GM12891 (cell line): Measurements from ENCODE around the gene CRMP1.

ENCODE experiments used
- DNase-seq: peaks from one replicate; pipeline ENCODE4 v3.0.0; 2011; ENCODE audit warnings: low spot score; ENCODE audit not compliant: insufficient read length
- FAIRE-seq: peaks from 2 replicates; lab custom pipeline; 2011; peaks lifted over from hg19 to GRCh38; lab: Jason Lieb, UNC
- PAX5 ChIP-seq: IDR thresholded peaks from 2 replicates; pipeline ENCODE4 v1.6.1; 2011; ENCODE audit warnings: low read length, moderate library complexity, mild to moderate bottlenecking; ENCODE audit not compliant: insufficient read depth, severe bottlenecking
- POLR2A ChIP-seq: IDR thresholded peaks from 2 replicates; pipeline ENCODE4 v1.6.1; 2011; ENCODE audit warnings: low read depth, low read length, control low read depth
- POLR2AphosphoS5 ChIP-seq: IDR thresholded peaks from 2 replicates; pipeline ENCODE4 v1.6.1; 2011; ENCODE audit warnings: low read depth, low read length, control low read depth
- POU2F2 ChIP-seq: IDR thresholded peaks from 2 replicates; pipeline ENCODE4 v1.6.1; 2011; ENCODE audit warnings: low read depth, mild to moderate bottlenecking, control low read depth, low read length, moderate library complexity
- SPI1 ChIP-seq: IDR thresholded peaks from 2 replicates; pipeline ENCODE4 v1.6.1; 2011; ENCODE audit warnings: low read depth, low read length, control low read depth
- TAF1 ChIP-seq: IDR thresholded peaks from 2 replicates; pipeline ENCODE4 v1.6.1; 2011; ENCODE audit warnings: low read depth, low read length, control low read depth

The CRMP1 gene

DNA sequence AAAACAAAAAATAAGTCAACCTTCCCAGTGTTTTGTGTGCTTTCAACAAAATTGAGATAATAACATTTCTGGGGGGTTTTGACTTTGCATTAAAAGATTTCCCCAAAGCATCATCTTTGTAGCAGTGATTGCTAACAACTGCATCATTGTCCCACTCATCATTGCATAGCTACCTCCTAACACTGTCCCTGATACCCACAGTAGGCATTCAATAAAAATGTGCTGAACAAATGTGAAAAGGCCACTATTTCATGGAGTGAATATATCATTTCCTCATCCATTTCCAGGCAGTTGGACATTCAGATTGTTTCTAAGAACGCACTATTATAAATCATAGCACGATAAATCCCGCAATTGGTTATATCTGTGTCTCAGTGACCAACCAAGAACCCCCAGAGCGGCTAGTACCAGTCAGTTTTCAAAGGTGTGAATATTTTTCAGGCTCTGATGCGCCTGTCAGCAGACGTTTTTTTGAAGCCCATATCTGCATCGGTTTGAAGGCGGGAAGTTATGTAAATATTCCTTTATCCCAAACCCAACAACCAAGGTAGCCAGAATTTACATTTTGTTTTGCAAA, 36.0 kb upstream of the CRMP1 start:
- no peak for DNase-seq
- no peak for TF ChIP-seq SPI1
- TF ChIP-seq POLR2A, result no peak
- TF ChIP-seq TAF1, result no peak
- TF ChIP-seq POLR2AphosphoS5, result no peak
- TF ChIP-seq PAX5, result no peak
- no peak for TF ChIP-seq POU2F2
- no peak for FAIRE-seq

DNA sequence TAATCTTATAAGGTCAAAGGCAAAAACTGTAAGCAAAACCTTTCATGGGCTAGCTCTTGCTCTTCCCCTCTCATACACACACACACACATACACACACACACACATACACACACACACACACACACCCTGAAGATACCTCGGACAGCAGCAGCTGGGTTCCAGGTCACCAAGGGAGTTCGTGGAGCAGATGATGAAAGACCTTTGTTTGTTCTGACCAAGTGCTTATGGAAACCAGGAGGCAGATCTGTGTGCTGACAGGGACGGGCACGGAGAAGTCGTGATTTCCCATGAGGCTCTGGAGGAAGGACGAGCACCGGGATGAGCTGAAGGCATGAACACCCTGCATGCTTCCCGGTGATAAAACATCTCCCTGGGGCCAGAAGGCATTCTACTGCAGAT, 35.4 kb upstream of the CRMP1 start:
- no peak for FAIRE-seq
- no peak for DNase-seq
- TF ChIP-seq SPI1 (no peak), TAF1 (no peak), POLR2A (no peak), POU2F2 (no peak), POLR2AphosphoS5 (no peak), PAX5 (no peak)

DNA sequence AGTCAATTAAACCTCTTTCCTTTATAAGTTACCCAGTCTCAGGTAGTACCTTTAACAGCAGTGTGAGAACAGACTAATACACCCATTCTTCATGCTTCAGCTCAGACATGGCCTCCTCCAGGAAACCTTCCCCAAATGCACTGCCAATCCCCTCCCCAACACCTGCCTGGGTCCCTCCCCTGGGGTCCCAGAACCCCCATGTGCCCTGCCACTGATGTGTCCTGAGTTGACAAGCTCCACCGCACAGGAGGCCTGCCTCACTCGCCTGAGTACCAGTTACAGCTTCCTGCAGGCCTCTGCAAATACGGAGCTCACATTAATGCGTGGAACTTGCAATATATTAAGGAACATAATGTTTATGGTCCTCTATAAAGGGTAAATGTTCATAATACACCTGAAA, 34.9 kb upstream of the CRMP1 start:
- FAIRE-seq, result no peak
- TF ChIP-seq PAX5 (no peak), TAF1 (no peak), POLR2AphosphoS5 (no peak), POLR2A (no peak)
- no peak for DNase-seq

DNA sequence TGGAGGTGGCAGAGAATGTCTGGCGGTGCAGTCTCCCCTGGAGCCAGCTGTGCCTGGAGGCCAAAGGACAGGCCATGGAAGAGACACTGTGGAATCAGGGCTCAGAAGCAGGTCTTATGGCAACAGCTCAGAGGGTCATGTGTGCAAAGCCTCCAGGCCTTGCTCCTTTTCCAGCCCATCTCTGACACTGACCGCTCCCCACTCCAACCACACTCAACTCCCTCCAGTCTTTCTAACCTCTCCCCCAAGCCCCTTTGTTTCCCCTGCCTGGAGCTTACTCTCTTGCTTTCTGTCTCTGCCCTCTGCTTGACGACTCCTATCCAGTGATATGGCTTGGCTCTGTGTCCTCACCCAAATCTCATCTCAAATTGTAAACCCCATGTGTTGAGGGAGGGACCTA, 34.2 kb upstream of the CRMP1 start:
- DNase-seq (no peak), FAIRE-seq (no peak)
- no peak for TF ChIP-seq POU2F2
- TF ChIP-seq TAF1, result no peak
- no peak for TF ChIP-seq POLR2AphosphoS5
- no peak for TF ChIP-seq SPI1
- no peak for TF ChIP-seq POLR2A
- no peak for TF ChIP-seq PAX5

DNA sequence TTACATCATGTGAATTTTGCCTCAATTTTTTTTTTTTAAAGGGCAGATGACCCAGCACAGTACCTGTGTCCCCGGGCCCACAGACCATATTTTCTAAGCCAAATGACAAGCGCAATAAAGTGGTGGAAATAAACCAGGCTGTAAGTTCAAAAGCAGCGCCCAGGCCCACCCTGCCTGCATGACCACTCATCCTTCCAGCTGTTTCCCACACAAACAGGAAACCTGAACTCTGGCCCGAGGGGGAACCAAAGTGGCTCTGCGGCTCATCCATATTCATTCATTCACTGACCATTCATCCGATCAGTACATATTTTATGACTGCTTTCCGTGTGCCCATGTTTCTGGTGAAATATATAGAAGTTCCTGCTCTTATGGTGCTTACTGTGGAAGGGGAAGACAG, 33.7 kb upstream of the CRMP1 start:
- TF ChIP-seq POLR2A, result no peak
- TF ChIP-seq POU2F2, result no peak
- TF ChIP-seq TAF1, result no peak
- no peak for TF ChIP-seq SPI1
- no peak for TF ChIP-seq POLR2AphosphoS5
- no peak for TF ChIP-seq PAX5
- FAIRE-seq, result no peak
- DNase-seq, result no peak

DNA sequence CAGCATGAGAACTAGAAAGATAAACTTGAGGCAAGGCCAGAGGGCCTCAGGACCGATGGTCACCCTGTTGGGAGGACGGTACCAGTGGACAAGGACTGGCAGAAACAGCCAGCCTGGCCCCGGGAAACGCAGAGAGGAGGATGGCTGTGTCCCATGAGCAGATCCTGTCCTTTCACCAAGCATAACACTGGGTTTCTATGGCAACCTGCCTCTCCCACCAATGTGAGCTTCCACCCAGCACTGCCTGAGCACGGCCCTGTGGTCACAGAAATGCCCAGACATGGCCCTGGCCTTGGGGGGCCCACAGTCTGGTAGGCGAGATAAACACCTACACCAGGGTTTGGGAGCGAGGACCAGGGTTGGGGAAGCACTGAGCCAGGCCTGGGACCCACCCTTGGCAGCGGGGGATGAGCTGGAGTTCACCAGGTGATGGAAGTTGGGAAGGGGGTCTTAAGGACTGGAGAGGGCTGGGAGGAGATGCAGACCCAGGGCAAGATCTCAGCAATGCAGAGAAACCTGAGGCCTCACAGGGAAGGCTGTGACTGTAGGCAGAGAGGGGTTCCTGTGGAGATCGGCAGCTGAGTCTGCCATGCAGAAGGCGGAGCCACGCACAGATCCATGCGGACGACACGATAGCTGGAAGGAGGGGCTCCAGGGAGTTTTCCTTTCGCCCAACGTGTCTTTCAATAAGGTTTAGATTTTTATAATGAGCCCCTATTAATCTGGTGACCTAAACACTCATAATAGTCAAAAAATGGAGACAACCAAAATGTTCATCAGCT, 32.7 kb upstream of the CRMP1 start:
- no peak for TF ChIP-seq POU2F2
- FAIRE-seq (no peak), DNase-seq (no peak)

DNA sequence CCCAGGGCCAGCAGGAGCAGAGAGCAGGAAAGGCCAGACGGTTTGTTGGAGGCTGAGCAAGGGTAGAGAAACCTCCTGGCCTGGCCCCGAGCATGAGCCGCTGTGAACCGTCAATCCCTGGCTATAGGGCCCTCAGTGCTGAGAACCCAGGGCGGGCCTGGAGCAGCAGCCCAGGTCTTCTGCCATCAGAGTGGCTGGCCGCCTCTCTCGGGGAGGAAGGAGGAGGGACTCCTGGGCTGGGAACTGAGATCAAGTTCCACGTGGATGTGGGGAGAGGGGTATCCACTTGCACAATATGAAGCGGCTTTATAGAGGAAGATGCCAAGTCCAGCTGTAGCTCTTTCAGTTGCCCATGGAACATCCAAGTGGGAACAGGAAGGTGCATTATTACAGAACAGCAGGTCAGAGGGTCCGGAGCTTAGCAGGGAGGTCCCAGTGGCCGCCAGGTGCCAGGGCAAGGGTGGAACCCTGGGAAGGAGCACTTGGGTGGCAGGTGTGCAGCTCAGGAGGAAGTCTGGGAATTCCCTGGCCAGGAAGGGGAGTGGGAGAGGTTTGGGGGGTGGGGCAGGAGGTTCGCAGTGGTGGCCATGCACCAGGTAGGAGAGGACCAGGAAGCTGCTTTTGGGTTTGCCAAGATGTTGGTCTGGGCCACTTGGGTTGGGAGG, 31.7 kb upstream of the CRMP1 start:
- TF ChIP-seq POLR2A (no peak), POU2F2 (no peak), SPI1 (no peak), TAF1 (no peak), PAX5 (no peak), POLR2AphosphoS5 (no peak)
- DNase-seq (no peak), FAIRE-seq (no peak)

DNA sequence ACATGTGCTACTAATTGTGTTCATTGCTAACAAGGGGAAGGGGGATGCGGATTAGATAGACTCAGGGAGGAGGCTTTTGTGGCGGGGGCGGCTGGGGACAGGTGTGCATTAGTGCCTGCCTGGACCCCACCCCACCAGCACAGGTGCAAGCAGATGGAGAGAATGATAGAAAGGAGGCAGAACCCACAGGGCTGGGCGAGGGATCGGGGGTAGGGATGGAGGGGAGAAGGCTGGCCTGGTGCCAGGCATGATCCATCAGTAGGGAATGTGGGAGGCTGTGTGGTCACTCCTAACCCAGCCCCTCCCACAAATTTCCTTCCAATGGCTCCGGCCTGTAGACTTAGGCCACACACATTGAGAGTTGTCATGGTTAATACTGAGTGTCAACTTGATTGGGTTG, 30.5 kb upstream of the CRMP1 start:
- DNase-seq, result no peak
- no peak for FAIRE-seq

DNA sequence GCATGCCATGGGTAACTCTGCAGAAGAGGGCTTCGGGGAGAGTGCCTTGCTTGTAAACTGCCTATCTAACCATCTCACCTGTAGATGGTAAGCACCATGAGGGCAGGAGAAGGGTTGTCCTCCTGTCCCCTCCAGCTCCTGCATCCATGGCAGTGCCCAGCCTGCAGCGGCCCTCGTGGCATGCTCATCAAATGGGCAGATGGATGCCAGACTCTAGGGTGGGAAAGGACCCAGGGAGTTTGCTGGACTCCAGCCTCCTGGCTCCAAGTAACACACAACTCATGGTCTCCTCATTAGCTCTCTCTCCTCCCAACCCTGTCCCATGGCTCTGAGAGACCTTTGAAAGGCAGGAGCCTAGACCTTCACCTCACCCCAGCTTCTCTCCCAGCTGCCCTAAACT, 29.7 kb upstream of the CRMP1 start:
- DNase-seq (no peak), FAIRE-seq (no peak)
- TF ChIP-seq POLR2AphosphoS5 (no peak), POLR2A (no peak), POU2F2 (no peak), TAF1 (no peak), PAX5 (no peak), SPI1 (no peak)

More for the DNA sequence above, 30.5 kb upstream of the CRMP1 start:
- TF ChIP-seq POLR2AphosphoS5 (no peak), PAX5 (no peak), POLR2A (no peak), TAF1 (no peak), POU2F2 (no peak), SPI1 (no peak)

DNA sequence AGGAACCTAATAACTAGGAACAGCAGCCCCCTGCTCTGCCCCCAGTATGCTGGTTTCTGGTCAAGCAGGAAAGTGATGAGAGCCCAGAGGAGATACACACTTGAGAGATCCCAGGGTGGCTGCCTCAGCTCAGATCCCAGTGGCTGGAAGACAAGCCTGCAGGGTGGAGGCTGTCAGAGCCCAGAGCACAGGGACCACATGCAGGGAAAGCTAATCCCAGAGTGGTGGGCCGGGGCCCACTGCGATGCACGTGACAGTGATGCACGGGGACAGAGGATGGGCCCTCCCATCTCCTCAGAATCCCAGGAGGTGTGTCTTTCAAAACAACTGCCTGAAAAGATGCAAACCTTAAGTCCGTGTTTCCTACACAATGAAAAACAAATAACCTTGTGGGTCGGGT, 29.1 kb upstream of the CRMP1 start:
- DNase-seq (no peak), FAIRE-seq (no peak)
- no peak for TF ChIP-seq PAX5
- TF ChIP-seq POLR2A, result no peak
- TF ChIP-seq TAF1, result no peak
- TF ChIP-seq POLR2AphosphoS5, result no peak
- no peak for TF ChIP-seq POU2F2
- no peak for TF ChIP-seq SPI1
